Measurements from ENCODE around the gene HOXD8.

HOXD8 gene

GRCh38 chr2:176085861-176086771 lies 43.4 kb upstream of the HOXD8 start:
- no peak for ATAC-seq (replicated peaks; ENCODE audit: extremely low read depth, poor library complexity, severe bottlenecking)
- no peak overlapping the region for H3K27ac Mint-ChIP-seq (ENCODE audit: low read depth)
- peaks cover 60% of the 10 kb centered on the region for H3K36me3 Mint-ChIP-seq (ENCODE audit: insufficient read depth)
- peaks cover 100% of the 10 kb centered on the region for H3K27me3 Mint-ChIP-seq
- H3K4me3 Mint-ChIP-seq = no peak overlapping the region
- H3K4me1 Mint-ChIP-seq = peaks cover 12% of the 10 kb centered on the region
- no peak for DNase-seq (ENCODE audit: low spot score in 2 of 2)
- no peaks in the 10 kb centered on the region for H3K9me3 Mint-ChIP-seq

- H3K4me1 Mint-ChIP-seq = peaks cover 12% of the 10 kb centered on the region
- DNase-seq (ENCODE audit: low spot score in 2 of 2) = no peak
- H3K27ac Mint-ChIP-seq (ENCODE audit: low read depth) = no peak overlapping the region
- H3K4me3 Mint-ChIP-seq = no peak overlapping the region
- no peaks in the 10 kb centered on the region for H3K9me3 Mint-ChIP-seq
- H3K36me3 Mint-ChIP-seq (ENCODE audit: insufficient read depth) = peaks cover 55% of the 10 kb centered on the region
- H3K27me3 Mint-ChIP-seq = peaks cover 99% of the 10 kb centered on the region
- ATAC-seq (replicated peaks; ENCODE audit: extremely low read depth, poor library complexity, severe bottlenecking) = no peak
These were observed 42.0 kb upstream of the HOXD8 start for GRCh38 chr2:176087330-176088047.

- DNase-seq (ENCODE audit: low spot score in 2 of 2) (no peak), ATAC-seq (replicated peaks; ENCODE audit: extremely low read depth, poor library complexity, severe bottlenecking) (no peak)
- peak overlapping the region; percentile 16 for H3K4me3 Mint-ChIP-seq
- H3K27me3 Mint-ChIP-seq = peaks cover 95% of the 10 kb centered on the region
- H3K36me3 Mint-ChIP-seq (ENCODE audit: insufficient read depth) = peaks cover 51% of the 10 kb centered on the region
- no peaks in the 10 kb centered on the region for H3K9me3 Mint-ChIP-seq
- no peak overlapping the region for H3K27ac Mint-ChIP-seq (ENCODE audit: low read depth)
- peaks cover 12% of the 10 kb centered on the region for H3K4me1 Mint-ChIP-seq
These were observed 41.2 kb upstream of the HOXD8 start for GRCh38 chr2:176088048-176088936.

GRCh38 chr2:176088937-176089842 lies 40.3 kb upstream of the HOXD8 start:
- Mint-ChIP-seq H3K27me3 (peaks cover 95% of the 10 kb centered on the region), H3K9me3 (no peaks in the 10 kb centered on the region), H3K36me3 (ENCODE audit: insufficient read depth) (peaks cover 46% of the 10 kb centered on the region), H3K4me1 (peaks cover 17% of the 10 kb centered on the region), H3K27ac (ENCODE audit: low read depth) (no peak overlapping the region), H3K4me3 (no peak overlapping the region)
- DNase-seq (ENCODE audit: low spot score in 2 of 2) = no peak
- no peak for ATAC-seq (replicated peaks; ENCODE audit: extremely low read depth, poor library complexity, severe bottlenecking)

- ATAC-seq (replicated peaks; ENCODE audit: extremely low read depth, poor library complexity, severe bottlenecking) (no peak), DNase-seq (ENCODE audit: low spot score in 2 of 2) (no peak)
- H3K27me3 Mint-ChIP-seq = peaks cover 95% of the 10 kb centered on the region
- peaks cover 41% of the 10 kb centered on the region for H3K36me3 Mint-ChIP-seq (ENCODE audit: insufficient read depth)
- H3K27ac Mint-ChIP-seq (ENCODE audit: low read depth) = no peak overlapping the region
- H3K9me3 Mint-ChIP-seq = no peaks in the 10 kb centered on the region
- H3K4me1 Mint-ChIP-seq = peaks cover 12% of the 10 kb centered on the region
- no peak overlapping the region for H3K4me3 Mint-ChIP-seq
These were observed 39.6 kb upstream of the HOXD8 start for GRCh38 chr2:176089843-176090395.

DNA sequence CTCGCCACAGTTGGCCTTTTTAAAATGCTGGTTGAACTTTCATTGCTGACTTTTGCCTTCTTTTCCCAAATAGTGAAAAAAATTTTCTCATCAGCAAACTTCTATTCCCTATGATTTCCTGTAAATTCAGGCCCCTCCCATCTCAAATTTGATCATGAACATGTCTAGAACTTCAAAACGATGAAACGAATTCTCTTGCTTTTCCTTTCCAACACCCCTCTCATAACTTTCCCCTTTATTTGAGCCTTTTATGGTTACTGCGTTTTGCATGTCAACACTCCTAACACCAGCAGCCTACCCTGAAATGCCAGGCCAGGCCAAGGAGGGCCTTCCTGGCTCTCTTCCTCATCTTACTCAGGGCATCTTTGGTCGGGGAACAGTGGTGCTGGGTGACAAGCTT lies 38.6 kb upstream of the HOXD8 start:
- DNase-seq (ENCODE audit: low spot score in 2 of 2) = no peak
- Mint-ChIP-seq H3K4me1 (peaks cover 10% of the 10 kb centered on the region), H3K27ac (ENCODE audit: low read depth) (peak overlapping the region; percentile 80), H3K4me3 (no peak overlapping the region), H3K9me3 (no peaks in the 10 kb centered on the region), H3K36me3 (ENCODE audit: insufficient read depth) (peaks cover 36% of the 10 kb centered on the region), H3K27me3 (peaks cover 95% of the 10 kb centered on the region)
- ATAC-seq (replicated peaks; ENCODE audit: extremely low read depth, poor library complexity, severe bottlenecking) = no peak

- Mint-ChIP-seq H3K36me3 (ENCODE audit: insufficient read depth) (peaks cover 31% of the 10 kb centered on the region), H3K27ac (ENCODE audit: low read depth) (peak overlapping the region; percentile 80), H3K4me3 (peak overlapping the region; percentile 47), H3K4me1 (peaks cover 12% of the 10 kb centered on the region), H3K27me3 (peaks cover 95% of the 10 kb centered on the region), H3K9me3 (no peaks in the 10 kb centered on the region)
- ATAC-seq (replicated peaks; ENCODE audit: extremely low read depth, poor library complexity, severe bottlenecking) (no peak), DNase-seq (ENCODE audit: low spot score in 2 of 2) (no peak)
These were observed 37.9 kb upstream of the HOXD8 start for GRCh38 chr2:176091329-176092258.

- H3K27me3 Mint-ChIP-seq = peaks cover 95% of the 10 kb centered on the region
- peaks cover 22% of the 10 kb centered on the region for H3K4me1 Mint-ChIP-seq
- H3K27ac Mint-ChIP-seq (ENCODE audit: low read depth) = peak within 1 kb of the TSS; percentile 80
- no peaks in the 10 kb centered on the region for H3K9me3 Mint-ChIP-seq
- ATAC-seq (replicated peaks; ENCODE audit: extremely low read depth, poor library complexity, severe bottlenecking) (no peak), DNase-seq (ENCODE audit: low spot score in 2 of 2) (no peak)
- peak within 1 kb of the TSS; percentile 47 for H3K4me3 Mint-ChIP-seq
- peaks cover 25% of the 10 kb centered on the region for H3K36me3 Mint-ChIP-seq (ENCODE audit: insufficient read depth)
These were observed 37.0 kb upstream of the HOXD8 start, which contains the start of gene HOXD13 for GRCh38 chr2:176092270-176093144. TSS of gene HOXD13 (plus strand) at chr2:176092721. CDS start at chr2:176092891, 170 bp downstream.

DNA sequence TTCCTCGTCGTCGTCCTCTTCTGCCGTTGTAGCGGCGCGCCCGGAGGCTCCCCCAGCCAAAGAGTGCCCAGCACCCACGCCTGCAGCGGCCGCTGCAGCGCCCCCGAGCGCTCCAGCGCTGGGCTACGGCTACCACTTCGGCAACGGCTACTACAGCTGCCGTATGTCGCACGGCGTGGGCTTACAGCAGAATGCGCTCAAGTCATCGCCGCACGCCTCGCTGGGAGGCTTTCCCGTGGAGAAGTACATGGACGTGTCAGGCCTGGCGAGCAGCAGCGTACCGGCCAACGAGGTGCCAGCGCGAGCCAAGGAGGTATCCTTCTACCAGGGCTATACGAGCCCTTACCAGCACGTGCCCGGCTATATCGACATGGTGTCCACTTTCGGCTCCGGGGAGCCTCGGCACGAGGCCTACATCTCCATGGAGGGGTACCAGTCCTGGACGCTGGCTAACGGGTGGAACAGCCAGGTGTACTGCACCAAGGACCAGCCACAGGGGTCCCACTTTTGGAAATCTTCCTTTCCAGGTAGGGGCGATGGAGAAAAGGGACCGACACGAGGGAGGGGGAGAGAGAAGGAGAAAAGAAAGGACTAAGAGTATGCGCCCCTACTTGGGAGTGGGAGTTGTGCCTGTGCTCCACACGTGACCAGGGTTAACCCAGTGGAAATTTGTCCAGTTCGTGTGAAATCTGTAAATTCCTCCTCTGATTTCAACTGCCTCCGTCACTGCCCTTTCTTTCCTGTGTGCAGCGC lies 36.2 kb upstream of the HOXD8 start:
- Mint-ChIP-seq H3K9me3 (no peaks in the 10 kb centered on the region), H3K27me3 (peaks cover 95% of the 10 kb centered on the region), H3K4me1 (peaks cover 24% of the 10 kb centered on the region), H3K27ac (ENCODE audit: low read depth) (peak overlapping the region; percentile 64), H3K36me3 (ENCODE audit: insufficient read depth) (peaks cover 21% of the 10 kb centered on the region), H3K4me3 (peak overlapping the region; percentile 47)
- DNase-seq (ENCODE audit: low spot score in 2 of 2) (no peak), ATAC-seq (replicated peaks; ENCODE audit: extremely low read depth, poor library complexity, severe bottlenecking) (no peak)

Measured in central memory CD8-positive, alpha-beta T cell (primary cell).